ENCODE data around the gene CHMP2A.
"Not testable (repeated sequence)": the region's sequence is repeated elsewhere in the genome, so short reads cannot be mapped to it uniquely, and the experiment has no call there.

CHMP2A gene

DNA sequence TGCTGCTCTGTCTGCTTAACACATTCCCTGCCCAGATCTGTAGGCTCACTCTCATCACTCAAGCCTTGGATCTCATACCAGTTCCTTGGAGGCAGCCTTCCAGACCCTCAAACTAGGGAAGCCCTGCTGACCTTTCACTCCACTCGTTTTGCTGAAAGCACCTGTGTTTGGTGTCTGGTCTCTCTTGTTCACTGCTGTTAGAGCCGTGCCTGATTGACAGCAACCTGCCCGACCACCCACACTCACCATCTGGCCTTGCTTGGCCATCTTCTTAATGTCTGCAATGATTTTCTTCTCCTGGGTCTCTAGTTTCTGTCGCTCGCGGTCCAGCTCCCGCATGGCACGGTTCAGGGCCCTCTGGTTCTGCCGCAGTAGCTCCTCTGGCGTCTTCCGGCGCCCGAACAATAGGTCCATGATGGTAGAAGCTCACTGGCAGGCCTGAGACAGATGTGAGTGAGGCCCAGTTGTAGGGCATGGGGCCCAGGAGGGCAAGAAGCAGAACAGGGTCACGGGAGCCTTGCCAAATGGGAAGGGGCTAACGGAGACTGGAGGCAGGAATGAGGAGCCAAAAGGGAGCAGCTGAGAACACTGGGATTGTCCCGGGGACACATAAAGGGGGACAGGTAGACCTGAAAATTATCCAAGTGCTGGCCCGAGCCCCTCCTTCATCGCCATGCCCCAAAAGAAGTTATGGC lies 959 bp downstream of the CHMP2A start:
- no peak for DNase-seq

GRCh38 chr19:58552655-58553054 lies 2.2 kb downstream of the CHMP2A start:
- DNase-seq = no peak

GRCh38 chr19:58551577-58552471 lies 3.1 kb downstream of the CHMP2A start:
- no peak for DNase-seq

- no peak for DNase-seq
These were observed 3.8 kb downstream of the CHMP2A start for GRCh38 chr19:58551123-58551497.

- no peak for DNase-seq
These were observed 4.4 kb downstream of the CHMP2A start for GRCh38 chr19:58550362-58551122.

DNA sequence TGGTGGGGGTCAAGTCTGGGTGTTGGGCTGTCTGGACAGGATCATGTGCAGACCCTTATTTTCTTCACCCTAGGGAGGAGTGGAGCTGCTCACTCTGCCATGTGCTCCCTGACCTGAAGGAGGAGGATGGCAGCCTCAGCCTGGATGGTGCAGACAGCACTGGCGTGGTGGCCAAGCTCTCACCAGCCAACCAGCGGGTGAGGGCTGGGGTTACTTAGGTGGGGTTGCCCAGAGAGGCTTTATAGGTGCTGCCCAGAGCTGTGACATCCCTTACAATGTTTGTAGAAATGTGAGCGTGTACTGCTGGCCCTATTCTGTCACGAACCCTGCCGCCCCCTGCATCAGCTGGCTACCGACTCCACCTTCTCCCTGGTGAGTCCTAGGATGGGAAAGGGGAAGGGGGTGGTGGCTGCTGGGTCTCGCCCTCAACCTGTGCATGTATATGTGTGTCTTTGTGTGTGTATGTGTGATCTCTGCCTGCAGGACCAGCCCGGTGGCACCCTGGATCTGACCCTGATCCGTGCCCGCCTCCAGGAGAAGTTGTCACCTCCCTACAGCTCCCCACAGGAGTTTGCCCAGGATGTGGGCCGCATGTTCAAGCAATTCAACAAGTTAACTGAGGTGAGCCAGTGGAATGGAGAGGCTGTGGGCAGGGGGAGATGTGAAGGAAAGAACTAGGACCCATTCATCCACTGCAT lies 5.1 kb downstream of the CHMP2A start:
- DNase-seq = no peak

DNA sequence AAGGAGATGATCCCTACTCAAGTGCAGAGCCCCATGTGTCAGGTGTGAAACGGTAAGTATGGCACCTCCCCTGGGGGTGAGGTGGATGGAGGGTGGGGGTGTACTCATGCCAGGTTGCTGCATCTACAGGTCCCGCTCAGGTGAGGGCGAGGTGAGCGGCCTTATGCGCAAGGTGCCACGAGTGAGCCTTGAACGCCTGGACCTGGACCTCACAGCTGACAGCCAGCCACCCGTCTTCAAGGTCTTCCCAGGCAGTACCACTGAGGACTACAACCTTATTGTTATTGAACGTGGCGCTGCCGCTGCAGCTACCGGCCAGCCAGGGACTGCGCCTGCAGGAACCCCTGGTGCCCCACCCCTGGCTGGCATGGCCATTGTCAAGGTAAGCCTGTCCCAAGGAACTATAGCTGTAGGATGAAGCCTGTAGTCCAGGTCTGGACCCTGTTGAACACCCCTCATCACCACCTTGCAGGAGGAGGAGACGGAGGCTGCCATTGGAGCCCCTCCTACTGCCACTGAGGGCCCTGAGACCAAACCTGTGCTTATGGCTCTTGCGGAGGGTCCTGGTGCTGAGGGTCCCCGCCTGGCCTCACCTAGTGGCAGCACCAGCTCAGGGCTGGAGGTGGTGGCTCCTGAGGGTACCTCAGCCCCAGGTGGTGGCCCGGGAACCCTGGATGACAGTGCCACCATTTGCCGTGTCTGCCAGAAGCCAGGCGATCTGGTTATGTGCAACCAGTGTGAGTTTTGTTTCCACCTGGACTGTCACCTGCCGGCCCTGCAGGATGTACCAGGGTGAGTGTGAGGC lies 5.8 kb downstream of the CHMP2A start:
- no peak for DNase-seq

DNA sequence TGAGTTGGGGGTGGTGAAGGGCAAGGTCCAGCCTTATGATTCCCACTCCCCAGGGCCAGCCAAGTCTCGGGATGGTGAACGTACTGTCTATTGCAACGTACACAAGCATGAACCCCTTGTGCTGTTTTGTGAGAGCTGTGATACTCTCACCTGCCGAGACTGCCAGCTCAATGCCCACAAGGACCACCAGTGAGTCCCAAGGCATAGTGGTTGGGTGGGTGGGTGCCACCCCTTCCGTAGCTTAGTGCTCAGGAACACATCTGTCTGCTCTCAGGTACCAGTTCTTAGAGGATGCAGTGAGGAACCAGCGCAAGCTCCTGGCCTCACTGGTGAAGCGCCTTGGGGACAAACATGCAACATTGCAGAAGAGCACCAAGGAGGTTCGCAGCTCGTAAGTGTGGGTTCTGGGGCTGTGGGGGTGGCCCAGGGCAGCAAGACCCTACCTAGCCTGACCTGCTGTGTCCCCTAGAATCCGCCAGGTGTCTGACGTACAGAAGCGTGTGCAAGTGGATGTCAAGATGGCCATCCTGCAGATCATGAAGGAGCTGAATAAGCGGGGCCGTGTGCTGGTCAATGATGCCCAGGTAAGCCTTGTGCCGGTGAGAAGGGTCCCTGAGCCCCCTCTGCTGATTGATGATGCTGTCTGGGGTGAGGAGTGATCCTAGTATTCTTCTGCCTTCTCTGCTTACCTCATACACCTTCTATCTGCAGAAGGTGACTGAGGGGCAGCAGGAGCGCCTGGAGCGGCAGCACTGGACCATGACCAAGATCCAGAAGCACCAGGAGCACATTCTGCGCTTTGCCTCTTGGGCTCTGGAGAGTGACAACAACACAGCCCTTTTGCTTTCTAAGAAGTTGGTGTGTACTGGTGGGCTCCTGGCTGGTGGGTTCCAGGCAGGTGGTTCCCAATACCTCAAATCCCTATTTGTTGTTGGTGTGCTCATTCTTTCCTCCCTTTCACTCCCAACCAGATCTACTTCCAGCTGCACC lies 7.3 kb downstream of the CHMP2A start:
- no peak for DNase-seq

- no peak for DNase-seq
These were observed 8.8 kb downstream of the CHMP2A start for GRCh38 chr19:58546019-58546530.

- no peak for DNase-seq
These were observed 9.5 kb downstream of the CHMP2A start for GRCh38 chr19:58545286-58546018.

- no peak for DNase-seq
These were observed 10.2 kb downstream of the CHMP2A start for GRCh38 chr19:58544591-58545285.

DNA sequence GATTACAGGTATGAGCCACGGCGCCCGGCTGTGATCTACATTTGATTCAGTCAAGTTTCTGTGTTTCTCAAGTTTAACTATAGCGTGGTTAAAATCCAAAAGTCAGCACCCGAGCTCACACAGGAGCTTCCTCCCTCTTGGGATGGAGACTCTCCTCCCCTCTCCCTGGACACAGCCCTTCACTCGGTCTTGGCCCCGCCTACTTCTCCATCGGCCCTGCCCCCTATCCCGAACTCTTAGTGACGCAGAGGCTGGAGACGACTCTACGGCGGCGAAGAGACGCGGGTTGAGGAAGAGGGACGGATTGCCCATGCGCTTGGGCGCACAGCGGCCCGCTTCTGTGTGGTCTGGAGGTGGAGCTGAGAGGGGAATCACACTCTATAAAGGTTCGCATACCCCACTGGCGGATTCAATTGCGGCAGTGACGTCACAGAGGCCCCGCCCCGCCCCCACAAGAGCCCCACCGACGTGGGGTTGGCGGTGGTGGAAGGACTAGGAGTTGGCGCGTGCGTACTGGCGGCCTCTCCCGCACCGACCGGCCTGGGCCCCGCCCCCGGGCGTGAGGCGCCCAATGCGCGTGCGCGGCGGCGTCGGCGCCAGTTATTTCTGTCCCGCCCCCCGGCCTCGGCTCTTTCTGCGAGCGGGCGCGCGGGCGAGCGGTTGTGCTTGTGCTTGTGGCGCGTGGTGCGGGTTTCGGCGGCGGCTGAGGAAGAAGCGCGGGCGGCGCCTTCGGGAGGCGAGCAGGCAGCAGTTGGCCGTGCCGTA lies 10.9 kb downstream of the CHMP2A start, which contains the start of gene TRIM28:
TRIM28 (plus strand) TSS at position 239 of the 765 bp plus-strand sequence. CDS start 694 bp downstream, outside the sequence.
- no peak for DNase-seq

- not testable (repeated sequence) for DNase-seq
These were observed 12.1 kb downstream of the CHMP2A start for GRCh38 chr19:58542641-58543372.

DNA sequence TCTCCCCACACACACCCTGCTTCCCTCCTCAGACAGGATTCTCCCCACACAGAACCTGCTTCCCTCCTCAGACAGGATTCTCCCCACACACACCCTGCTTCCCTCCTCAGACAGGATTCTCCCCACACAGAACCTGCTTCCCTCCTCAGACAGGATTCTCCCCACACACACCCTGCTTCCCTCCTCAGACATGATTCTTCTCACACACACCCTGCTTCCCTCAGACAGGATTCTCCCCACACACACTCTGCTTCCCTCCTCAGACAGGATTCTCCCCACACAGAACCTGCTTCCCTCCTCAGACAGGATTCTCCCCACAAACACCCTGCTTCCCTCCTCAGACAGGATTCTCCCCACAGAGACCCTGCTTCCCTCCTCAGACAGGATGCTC lies 15.7 kb downstream of the CHMP2A start:
- not testable (repeated sequence) for DNase-seq

DNA sequence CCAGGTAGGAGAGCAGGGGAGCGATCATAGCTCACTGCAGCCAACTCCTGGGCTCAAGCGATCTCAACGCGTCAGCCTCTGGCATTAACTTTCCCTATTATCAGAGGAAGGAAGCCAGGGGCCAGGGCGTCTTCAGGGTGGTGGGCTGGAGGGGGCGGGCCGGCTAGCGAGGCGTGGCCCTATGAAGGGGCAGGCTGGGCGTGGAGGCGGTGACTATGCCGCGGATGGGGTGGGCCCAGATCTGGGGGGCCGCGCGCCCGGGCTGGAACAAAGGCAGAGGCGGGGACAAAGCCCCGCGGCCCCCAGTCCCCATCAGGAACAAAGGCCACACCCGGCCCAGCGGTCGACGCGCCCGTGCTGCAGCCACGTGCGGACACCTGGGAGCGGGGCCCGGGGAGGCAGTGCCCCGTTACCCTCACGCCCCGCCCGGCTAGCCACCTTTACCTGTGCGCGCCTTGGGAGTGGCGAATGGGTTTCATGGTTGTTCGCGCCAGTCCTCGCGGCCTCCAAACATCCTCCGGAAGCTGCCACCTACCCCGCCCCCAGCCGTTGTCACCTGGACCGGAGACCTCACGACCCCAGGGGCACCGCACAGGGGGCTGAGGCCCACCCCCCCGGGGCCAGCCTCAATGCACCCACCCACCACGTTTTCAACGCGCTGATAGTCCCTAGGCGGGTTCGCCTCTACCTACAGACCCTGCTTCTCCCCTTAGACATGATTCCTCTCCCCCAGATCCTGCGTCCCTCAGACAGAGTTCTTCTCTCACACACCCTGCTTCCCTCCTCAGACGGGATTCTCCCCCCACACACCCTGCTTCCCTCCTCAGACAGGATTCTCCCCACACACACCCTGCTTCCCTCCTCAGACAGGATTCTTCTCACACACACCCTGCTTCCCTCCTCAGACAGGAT lies 16.4 kb downstream of the CHMP2A start:
- DNase-seq = no peak
